SK-N-SH treated with all-trans-retinoic acid at 6 μM for 48 hours (cell line): ENCODE results near the gene DPYSL3.

Experiments used
- ATAC-seq: fragments of 200-7000 bp; cut with Tn5 transposase; 3 replicates; pipeline ENCODE4 v1.9.1; 2020; ENCODE audit warnings: mild to moderate bottlenecking, moderate library complexity
- ARNTL ChIP-seq: fragments of 450-650 bp; formaldehyde crosslinking; IDR thresholded peaks from 2 replicates; pipeline ENCODE4 v1.5.0; 2020; ENCODE audit warnings: low read depth, mild to moderate bottlenecking, moderate library complexity, borderline replicate concordance
- BACH2 ChIP-seq: fragments of 250-450 bp; sonication (Bioruptor Pico); IDR thresholded peaks from 2 replicates; pipeline ENCODE4 v1.9.0; 2021; ENCODE audit warnings: mild to moderate bottlenecking, borderline replicate concordance
- CREB5 ChIP-seq: fragments of 250-450 bp; sonication (Bioruptor Pico); IDR thresholded peaks from 2 replicates; pipeline ENCODE4 v1.5.1; 2020; ENCODE audit warnings: low read depth, mild to moderate bottlenecking, moderate library complexity
- CSDC2 ChIP-seq: fragments of 250-450 bp; sonication (Bioruptor Pico); IDR thresholded peaks from 2 replicates; pipeline ENCODE4 v1.5.0; 2020; ENCODE audit warnings: mild to moderate bottlenecking, moderate library complexity
- ESRRG ChIP-seq: fragments of 250-450 bp; sonication (Bioruptor Pico); IDR thresholded peaks from 2 replicates; pipeline ENCODE4 v1.6.1; 2021; ENCODE audit warnings: mild to moderate bottlenecking
- GLIS3 ChIP-seq: fragments of 250-450 bp; sonication (Bioruptor Pico); IDR thresholded peaks from 2 replicates; pipeline ENCODE4 v1.5.0; 2020; ENCODE audit warnings: mild to moderate bottlenecking, moderate library complexity
- OSR1 ChIP-seq: fragments of 250-450 bp; sonication (Bioruptor Pico); IDR thresholded peaks from 2 replicates; pipeline ENCODE4 v1.8.0; 2022; ENCODE audit warnings: moderate library complexity, mild to moderate bottlenecking, inconsistent platforms
- PATZ1 ChIP-seq: fragments of 250-450 bp; sonication (Bioruptor Pico); IDR thresholded peaks from 2 replicates; pipeline ENCODE4 v1.8.0; 2020; ENCODE audit warnings: mild to moderate bottlenecking, moderate library complexity, borderline replicate concordance
- POU6F1 ChIP-seq: fragments of 250-450 bp; sonication (Bioruptor Pico); IDR thresholded peaks from 2 replicates; pipeline ENCODE4 v1.8.0; 2021; ENCODE audit warnings: low read depth, mild to moderate bottlenecking, moderate library complexity, borderline replicate concordance
- PPARA ChIP-seq: fragments of 250-450 bp; sonication (Bioruptor Pico); IDR thresholded peaks from 2 replicates; pipeline ENCODE4 v1.5.0; 2020; ENCODE audit warnings: mild to moderate bottlenecking, borderline replicate concordance
- RARB ChIP-seq: fragments of 250-450 bp; sonication (Bioruptor Pico); IDR thresholded peaks from 2 replicates; pipeline ENCODE4 v1.8.0; 2021; ENCODE audit warnings: mild to moderate bottlenecking, moderate library complexity
- SNAI2 ChIP-seq: fragments of 250-450 bp; sonication (Bioruptor Pico); IDR thresholded peaks from 2 replicates; pipeline ENCODE4 v1.5.0; 2020; ENCODE audit warnings: mild to moderate bottlenecking, moderate library complexity
- TCF4 ChIP-seq: fragments of 250-450 bp; sonication (Bioruptor Pico); IDR thresholded peaks from 2 replicates; pipeline ENCODE4 v1.8.0; 2021; ENCODE audit warnings: mild to moderate bottlenecking, moderate library complexity, borderline replicate concordance
- TOX ChIP-seq: fragments of 250-450 bp; sonication (Bioruptor Pico); IDR thresholded peaks from 2 replicates; pipeline ENCODE4 v1.8.0; 2021; ENCODE audit warnings: mild to moderate bottlenecking, moderate library complexity, borderline replicate concordance
- TSHZ2 ChIP-seq: fragments of 250-450 bp; sonication (Bioruptor Pico); IDR thresholded peaks from 2 replicates; pipeline ENCODE4 v1.5.0; 2020; ENCODE audit warnings: mild to moderate bottlenecking, moderate library complexity
- ZC3H10 ChIP-seq: fragments of 250-450 bp; sonication (Bioruptor Pico); IDR thresholded peaks from 2 replicates; pipeline ENCODE4 v1.5.1; 2021; ENCODE audit warnings: mild to moderate bottlenecking, moderate library complexity
- ZFP3 ChIP-seq: fragments of 250-450 bp; sonication (Bioruptor Pico); IDR thresholded peaks from 2 replicates; pipeline ENCODE4 v1.5.0; 2020; ENCODE audit warnings: mild to moderate bottlenecking, moderate library complexity
- ZNF565 ChIP-seq: fragments of 450-650 bp; formaldehyde crosslinking; conservative IDR thresholded peaks from 2 replicates; pipeline ENCODE4 v1.5.0; 2020; ENCODE audit warnings: low read depth, mild to moderate bottlenecking, moderate library complexity
- ZNF70 ChIP-seq: fragments of 450-650 bp; formaldehyde crosslinking; IDR thresholded peaks from 2 replicates; pipeline ENCODE4 v1.5.0; 2020; ENCODE audit warnings: mild to moderate bottlenecking, moderate library complexity
- ZNF8 ChIP-seq: fragments of 450-650 bp; formaldehyde crosslinking; IDR thresholded peaks from 2 replicates; pipeline ENCODE4 v1.5.0; 2020; ENCODE audit warnings: mild to moderate bottlenecking, moderate library complexity

DPYSL3 gene

DNA sequence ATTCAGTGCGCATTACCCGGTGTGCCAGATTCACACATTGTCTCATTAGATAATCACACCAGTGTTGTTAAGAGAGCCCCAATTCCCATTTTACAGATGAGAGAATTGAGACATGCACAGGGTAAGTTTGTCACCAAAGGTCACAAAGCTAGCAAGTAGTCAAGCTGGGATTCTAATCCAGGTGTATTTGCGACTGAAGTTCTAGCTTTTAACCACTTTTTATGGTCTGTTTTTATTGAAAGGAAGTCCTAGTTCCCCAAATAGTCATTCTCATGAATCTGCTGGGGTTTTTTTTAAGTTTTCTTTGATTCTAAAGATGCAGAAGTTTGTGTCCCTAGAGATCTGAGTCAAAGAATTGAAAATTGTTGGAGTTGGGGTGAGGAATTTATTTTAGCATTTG, 136.5 kb downstream of the DPYSL3 start (continued):
- TF ChIP-seq CREB5 (CRISPR knock-in tag) (no peak), POU6F1 (no peak), GLIS3 (CRISPR knock-in tag) (no peak), BACH2 (no peak)

GRCh38 chr5:147372191-147372590, 137.7 kb downstream of the DPYSL3 start:
- no peak for TF ChIP-seq ZNF565 (CRISPR knock-in tag)
- no peak for TF ChIP-seq PATZ1 (CRISPR knock-in tag)
- no peak for TF ChIP-seq CSDC2 (CRISPR knock-in tag)
- no peak for TF ChIP-seq PPARA
- TF ChIP-seq OSR1 (CRISPR knock-in tag): no peak
- no peak for TF ChIP-seq TCF4 (CRISPR knock-in tag)
- TF ChIP-seq POU6F1: no peak
- no peak for TF ChIP-seq ZFP3 (CRISPR knock-in tag)
- TF ChIP-seq SNAI2 (CRISPR knock-in tag): no peak
- TF ChIP-seq ESRRG (CRISPR knock-in tag): no peak
- TF ChIP-seq CREB5 (CRISPR knock-in tag): no peak
- no peak for TF ChIP-seq ZNF70 (CRISPR knock-in tag)
- no peak for TF ChIP-seq TSHZ2
- no peak for TF ChIP-seq RARB (CRISPR knock-in tag)
- no peak for TF ChIP-seq ARNTL (CRISPR knock-in tag)
- no peak for ATAC-seq

DNA sequence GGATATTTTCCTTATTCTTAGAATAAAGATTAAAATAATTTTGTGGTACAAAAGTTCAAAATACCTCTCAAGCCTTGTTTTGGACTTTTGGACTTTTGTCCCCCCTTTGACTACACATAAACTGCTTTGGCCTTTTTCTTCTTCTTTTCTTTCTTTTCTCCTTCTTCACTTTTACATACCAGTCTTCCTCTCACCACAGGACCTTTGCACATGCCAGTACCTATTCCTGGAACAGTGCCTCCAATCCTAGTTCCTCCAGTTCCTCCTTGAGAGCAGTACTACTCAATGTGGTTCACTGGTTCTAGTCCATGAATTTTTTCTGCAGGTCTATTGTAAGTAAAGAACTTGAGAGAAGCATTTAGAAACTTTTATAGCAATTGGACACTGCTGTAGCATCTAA, 138.6 kb downstream of the DPYSL3 start:
- no peak for ATAC-seq
- TF ChIP-seq ESRRG (CRISPR knock-in tag) (no peak), ZC3H10 (CRISPR knock-in tag) (no peak), TSHZ2 (no peak), ZNF70 (CRISPR knock-in tag) (no peak), POU6F1 (no peak), ZFP3 (CRISPR knock-in tag) (no peak), ARNTL (CRISPR knock-in tag) (no peak), ZNF565 (CRISPR knock-in tag) (no peak), TCF4 (CRISPR knock-in tag) (no peak), ZNF8 (CRISPR knock-in tag) (no peak), PPARA (no peak), TOX (CRISPR knock-in tag) (no peak), CREB5 (CRISPR knock-in tag) (no peak), GLIS3 (CRISPR knock-in tag) (no peak), BACH2 (no peak)
